Endothelial cell of umbilical vein (primary cell): ENCODE results near the gene SYNM. TPM values are rescaled to one million over a fixed set of nuclear protein-coding genes. Genes with fewer than 3 reads are reported as not detected.

Source experiments
- BruUV-seq: library from RNA; stranded (reverse); fragments of 400-500 nt; replicated peaks from 2 replicates; lab custom pipeline; 2021; lab: Mats Ljungman, UMichigan
- CTCF ChIA-PET: fragments of 300-600, 350-600 bp; sonication (Branson Sonifier 250); formaldehyde crosslinking; loops from one replicate; lab custom pipeline; 2021; ENCODE audit warnings: antibody characterized with exemption, inconsistent platforms; lab: Charles Lee
- POLR2A ChIA-PET: fragments of 300-600, 350-600 bp; sonication (Branson Sonifier 250); formaldehyde crosslinking; loops from one replicate; lab custom pipeline; 2021; ENCODE audit warnings: antibody characterized with exemption, inconsistent platforms; lab: Charles Lee
- DNase-seq: peaks from one replicate; pipeline ENCODE4 v3.0.0-alpha.2; 2011; ENCODE audit warnings: low read depth, low spot score
- FAIRE-seq: peaks from 2 replicates; lab custom pipeline; 2011; peaks lifted over from hg19 to GRCh38; lab: Jason Lieb, UNC
- H2AFZ ChIP-seq: 2 replicates; pipeline ENCODE4 v1.6.0; 2012; ENCODE audit warnings: low read depth, low read length, control low read depth, inconsistent platforms
- H3K27ac ChIP-seq: 2 replicates; pipeline ENCODE4 v1.5.1; 2011; ENCODE audit warnings: low read depth, mild to moderate bottlenecking, control low read depth, low read length, moderate library complexity; ENCODE audit not compliant: insufficient read depth
- H3K27me3 ChIP-seq, 2 experiments: 2 replicates each; pipeline versions ENCODE4 v1.6.0 to v1.6.1; 2011; ENCODE audit warnings: low read length in 2 of 2, mixed read lengths in 1 of 2; ENCODE audit not compliant: control insufficient read depth in 2 of 2, insufficient read depth in 2 of 2
- H3K36me3 ChIP-seq, 2 experiments: 2 replicates in 1 of 2; 3 replicates in 1 of 2; pipeline ENCODE4 v1.5.1; 2011; ENCODE audit warnings: low read length in 2 of 2, mild to moderate bottlenecking in 1 of 2, moderate library complexity in 1 of 2; ENCODE audit not compliant: control insufficient read depth in 2 of 2, insufficient read depth in 2 of 2; ENCODE audit errors: extremely low read depth in 1 of 2
- H3K4me1 ChIP-seq: 3 replicates; pipeline ENCODE4 v1.5.1; 2011; ENCODE audit warnings: mild to moderate bottlenecking, low read length; ENCODE audit not compliant: control insufficient read depth, insufficient read depth; ENCODE audit errors: extremely low read depth
- H3K4me2 ChIP-seq: 2 replicates; pipeline ENCODE4 v1.6.1; 2011; ENCODE audit warnings: low read length, control low read depth, mixed read lengths; ENCODE audit not compliant: insufficient read depth
- H3K4me3 ChIP-seq, 3 experiments: fragments of 200-600 bp in 1 of 3; sonication (generic), shearing (Covaris generic) in 1 of 3; replicated peaks in 1 of 3; 2 replicates each; pipeline ENCODE4 v1.5.1; 2011 to 2016; ENCODE audit warnings: control low read depth in 3 of 3, low read length in 3 of 3, mild to moderate bottlenecking in 2 of 3, inconsistent platforms in 1 of 3, low read depth in 1 of 3, moderate library complexity in 1 of 3; ENCODE audit not compliant: insufficient read depth in 1 of 3
- H3K79me2 ChIP-seq: 2 replicates; pipeline ENCODE4 v1.6.0; 2012; ENCODE audit warnings: low read length, inconsistent platforms; ENCODE audit not compliant: control insufficient read depth, insufficient read depth
- H3K9ac ChIP-seq: replicated peaks from 2 replicates; pipeline ENCODE3; 2011; ENCODE audit warnings: low read length, control low read depth; ENCODE audit not compliant: insufficient read depth; ENCODE audit errors: extremely low read depth
- H3K9me1 ChIP-seq: replicated peaks from 3 replicates; pipeline ENCODE4 v1.6.0; 2011; ENCODE audit warnings: mild to moderate bottlenecking, low read length; ENCODE audit not compliant: control insufficient read depth, insufficient read depth; ENCODE audit errors: extremely low read depth
- H3K9me3 ChIP-seq: replicated peaks from 2 replicates; pipeline ENCODE4 v1.5.1; 2012; ENCODE audit warnings: low read length, inconsistent platforms; ENCODE audit not compliant: control insufficient read depth, insufficient read depth
- H4K20me1 ChIP-seq: replicated peaks from 2 replicates; pipeline ENCODE3; 2011; ENCODE audit warnings: mild to moderate bottlenecking, low read length; ENCODE audit not compliant: control insufficient read depth, insufficient read depth; ENCODE audit errors: extremely low read depth
- FOS ChIP-seq: IDR thresholded peaks from 2 replicates; pipeline ENCODE4 v1.6.1; 2011; ENCODE audit warnings: mild to moderate bottlenecking, low read length, moderate library complexity, borderline replicate concordance; ENCODE audit not compliant: insufficient read depth
- GATA2 ChIP-seq: IDR thresholded peaks from 2 replicates; pipeline ENCODE4 v1.7.0; 2011; ENCODE audit warnings: low read depth, mild to moderate bottlenecking, moderate library complexity, mixed read lengths, low read length; ENCODE audit not compliant: insufficient read length, insufficient read depth
- JUN ChIP-seq: IDR thresholded peaks from 2 replicates; pipeline ENCODE4 v1.6.1; 2011; ENCODE audit warnings: borderline replicate concordance, low read depth; ENCODE audit not compliant: insufficient read length, insufficient read depth
- POLR2AphosphoS5 ChIP-seq: IDR thresholded peaks from 2 replicates; pipeline ENCODE4 v1.6.1; 2012; ENCODE audit warnings: low read depth, mild to moderate bottlenecking, control low read depth, low read length, moderate library complexity; ENCODE audit not compliant: insufficient read depth
- dilution Hi-C: fragments of 300-500 bp; cut with MboI; formaldehyde crosslinking; loops from one replicate; pipeline ENCODE4 v1.15.0; 2019; ENCODE audit warnings: low sequenced_read_pairs; ENCODE audit not compliant: extremely low pct_ligation_motif_present
- intact Hi-C: fragments of 100-400 bp; cut with micrococcal nuclease; formaldehyde crosslinking; loops from one replicate; pipeline ENCODE4 v1.10.0; 2022
- polyA plus RNA-seq, 4 experiments: library from polyadenylated mRNA; depleted of rRNA in 3 of 4; stranded (reverse) in 3 of 4; unstranded in 1 of 4; fragments of >200 nt; gene quantifications; 2 replicates each; pipeline versions ENCODE4 v1.2.1 to v1.2.3, GENCODE V29; 2011 to 2012; ENCODE audit warnings: missing spikeins in 1 of 4
- total RNA-seq: library from RNA; stranded (reverse); gene quantifications from 2 replicates; pipeline ENCODE4 v1.2.3, GENCODE V29; 2021
- TF ChIP-seq, protein P1 (sequence below), 2 donors: IDR thresholded peaks; 1 replicate in 1 of 2; 2 replicates in 1 of 2; pipeline ENCODE4 v1.5.1; 2011; ENCODE audit warnings: low read length in 2 of 2, mild to moderate bottlenecking in 2 of 2, moderate library complexity in 2 of 2, control low read depth in 1 of 2, inconsistent platforms in 1 of 2, low read depth in 1 of 2; ENCODE audit not compliant: insufficient read depth in 1 of 2; ENCODE audit errors: extremely low read depth in 1 of 2
- TF ChIP-seq, protein P2 (sequence below): IDR thresholded peaks from 2 replicates; pipeline ENCODE4 v1.6.1; 2011; ENCODE audit not compliant: insufficient read depth, insufficient read length

Gene SYNM
- total and polyA plus RNA-seq, 2 donors (not counting 3 experiments of a cell fraction or from before 2014, with no cell fraction given), result 3.7 to 10.2 TPM

DNA sequence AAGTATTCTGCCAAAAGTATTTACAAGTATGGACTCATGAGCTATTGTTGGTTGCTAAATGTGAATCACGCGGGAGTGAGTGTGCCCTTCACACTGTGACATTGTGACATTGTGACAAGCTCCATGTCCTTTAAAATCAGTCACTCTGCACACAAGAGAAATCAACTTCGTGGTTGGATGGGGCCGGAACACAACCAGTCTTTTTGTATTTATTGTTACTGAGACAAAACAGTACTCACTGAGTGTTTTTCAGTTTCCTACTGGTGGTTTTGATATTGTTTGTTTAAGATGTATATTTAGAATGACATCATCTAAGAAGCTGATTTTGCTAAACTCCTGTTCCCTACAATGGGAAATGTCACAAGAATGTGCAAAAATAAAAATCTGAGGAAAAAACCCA lies 30.3 kb downstream of the SYNM start:
- H3K9me3 ChIP-seq, result no peaks in the 10 kb centered on the region
- peaks cover 0 to 4% of the 10 kb centered on the region in 2 experiments for H3K36me3 ChIP-seq
- TF ChIP-seq, protein P1, sequence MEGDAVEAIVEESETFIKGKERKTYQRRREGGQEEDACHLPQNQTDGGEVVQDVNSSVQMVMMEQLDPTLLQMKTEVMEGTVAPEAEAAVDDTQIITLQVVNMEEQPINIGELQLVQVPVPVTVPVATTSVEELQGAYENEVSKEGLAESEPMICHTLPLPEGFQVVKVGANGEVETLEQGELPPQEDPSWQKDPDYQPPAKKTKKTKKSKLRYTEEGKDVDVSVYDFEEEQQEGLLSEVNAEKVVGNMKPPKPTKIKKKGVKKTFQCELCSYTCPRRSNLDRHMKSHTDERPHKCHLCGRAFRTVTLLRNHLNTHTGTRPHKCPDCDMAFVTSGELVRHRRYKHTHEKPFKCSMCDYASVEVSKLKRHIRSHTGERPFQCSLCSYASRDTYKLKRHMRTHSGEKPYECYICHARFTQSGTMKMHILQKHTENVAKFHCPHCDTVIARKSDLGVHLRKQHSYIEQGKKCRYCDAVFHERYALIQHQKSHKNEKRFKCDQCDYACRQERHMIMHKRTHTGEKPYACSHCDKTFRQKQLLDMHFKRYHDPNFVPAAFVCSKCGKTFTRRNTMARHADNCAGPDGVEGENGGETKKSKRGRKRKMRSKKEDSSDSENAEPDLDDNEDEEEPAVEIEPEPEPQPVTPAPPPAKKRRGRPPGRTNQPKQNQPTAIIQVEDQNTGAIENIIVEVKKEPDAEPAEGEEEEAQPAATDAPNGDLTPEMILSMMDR (IDR thresholded peaks at IDR 0.05; ENCODE audit: extremely low read depth in 1 of 2, insufficient read depth in 1 of 2, low read depth in 1 of 2, low read length in 2 of 2), result no peak
- TF ChIP-seq JUN (peak; percentile 58), POLR2AphosphoS5 (no peak), GATA2 (no peak), FOS (peak; percentile 13)
- TF ChIP-seq, protein P2, sequence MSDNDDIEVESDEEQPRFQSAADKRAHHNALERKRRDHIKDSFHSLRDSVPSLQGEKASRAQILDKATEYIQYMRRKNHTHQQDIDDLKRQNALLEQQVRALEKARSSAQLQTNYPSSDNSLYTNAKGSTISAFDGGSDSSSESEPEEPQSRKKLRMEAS, result no peak
- H3K79me2 ChIP-seq, result no peaks in the 10 kb centered on the region
- dilution Hi-C loops, result no loop called here
- peak overlapping the region; percentile 1 for H3K4me2 ChIP-seq
- H3K9me1 ChIP-seq, result no peaks in the 10 kb centered on the region
- DNase-seq, result peak; percentile 54
- BruUV-seq, result no TSS peak
- no peak overlapping the region for H3K4me3 ChIP-seq
- no peaks in the 10 kb centered on the region for H3K27me3 ChIP-seq
- ChIA-PET CTCF (interaction anchor here (0.9 to 3.7 kb wide), 7 partner anchors 9 to 74 kb away, joined by 3 to 24 read pairs (median 4); partner anchors contain the start of gene SYNM), POLR2A (no interaction called here)
- H3K4me1 ChIP-seq, result peaks cover 21% of the 10 kb centered on the region
- intact Hi-C loops, result loop anchor here (1.0 kb wide), 1 partner anchor 11 kb away; no protein-coding TSS in a partner anchor
- H4K20me1 ChIP-seq, result no peaks in the 10 kb centered on the region
- H3K27ac ChIP-seq, result peak overlapping the region; percentile 26
- H2AFZ ChIP-seq, result no peak overlapping the region
- FAIRE-seq, result peak; percentile 89
- no peak overlapping the region for H3K9ac ChIP-seq
